GM18508 (cell line): ENCODE results near the gene HIRIP3.

ENCODE experiments used
- ATAC-seq: cut with Tn5 transposase; IDR thresholded peaks from one replicate; pipeline ENCODE4 v1.9.1; 2021; ENCODE audit warnings: moderate number of reproducible peaks; ENCODE audit not compliant: insufficient read depth, unreplicated experiment

Gene HIRIP3

DNA sequence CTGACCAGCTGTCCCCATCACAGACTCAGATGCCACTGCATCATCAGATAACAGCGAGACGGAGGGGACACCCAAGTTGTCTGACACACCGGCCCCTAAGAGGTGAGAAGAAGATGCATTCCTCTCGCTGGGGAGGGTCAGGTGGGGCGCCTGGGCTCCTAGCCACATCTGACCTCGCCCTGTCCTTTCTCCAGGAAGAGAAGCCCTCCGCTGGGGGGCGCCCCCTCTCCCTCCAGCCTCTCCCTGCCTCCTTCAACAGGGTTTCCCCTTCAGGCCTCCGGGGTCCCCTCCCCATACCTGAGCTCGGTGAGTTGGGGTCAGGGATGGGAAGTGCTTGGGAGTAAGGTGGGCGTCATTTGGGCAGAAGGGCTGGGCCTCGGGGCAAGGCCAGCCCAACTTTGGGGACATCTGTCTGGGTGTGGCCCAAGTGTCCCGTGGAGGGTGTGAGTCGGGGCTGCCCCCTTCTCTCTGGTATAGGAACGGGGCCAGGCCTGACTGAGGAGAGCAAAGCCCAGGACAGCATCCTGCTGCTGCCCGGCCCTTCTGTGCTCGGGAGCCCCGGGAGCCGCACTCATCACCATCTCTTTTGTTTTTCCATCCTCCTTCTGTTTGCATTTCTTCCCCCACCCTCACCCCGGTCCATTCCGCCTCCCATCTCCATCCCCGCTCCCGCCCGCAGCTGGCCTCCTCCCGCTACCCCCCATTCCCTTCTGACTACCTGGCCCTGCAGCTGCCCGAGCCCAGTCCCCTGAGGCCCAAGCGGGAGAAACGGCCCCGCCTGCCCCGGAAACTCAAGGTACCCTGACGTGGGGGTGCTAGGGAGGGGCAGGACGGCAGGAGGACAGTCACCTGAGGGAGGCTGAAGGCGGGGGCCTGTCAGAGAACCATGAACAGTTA lies 5.6 kb upstream of the HIRIP3 start:
- no peak for ATAC-seq

DNA sequence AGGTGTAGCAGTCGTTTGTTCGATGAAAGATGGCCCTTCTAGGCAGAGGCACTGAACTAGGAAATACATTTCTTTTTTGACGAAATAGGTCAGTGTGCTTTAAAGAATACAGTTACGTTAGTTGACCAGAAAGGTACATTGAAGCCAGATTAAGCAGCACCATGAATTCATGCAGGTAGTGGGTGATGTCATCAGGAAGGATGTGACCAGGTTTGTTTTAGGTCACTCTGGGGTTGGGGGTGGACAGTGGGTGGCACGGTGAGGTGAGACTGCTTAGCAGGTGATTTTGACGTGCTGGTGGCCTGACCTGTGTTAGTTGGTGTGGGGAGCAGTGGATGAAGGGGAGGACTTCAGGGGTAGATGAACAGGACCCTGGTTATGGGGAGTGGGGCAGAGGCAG lies 4.2 kb upstream of the HIRIP3 start:
- no peak for ATAC-seq

DNA sequence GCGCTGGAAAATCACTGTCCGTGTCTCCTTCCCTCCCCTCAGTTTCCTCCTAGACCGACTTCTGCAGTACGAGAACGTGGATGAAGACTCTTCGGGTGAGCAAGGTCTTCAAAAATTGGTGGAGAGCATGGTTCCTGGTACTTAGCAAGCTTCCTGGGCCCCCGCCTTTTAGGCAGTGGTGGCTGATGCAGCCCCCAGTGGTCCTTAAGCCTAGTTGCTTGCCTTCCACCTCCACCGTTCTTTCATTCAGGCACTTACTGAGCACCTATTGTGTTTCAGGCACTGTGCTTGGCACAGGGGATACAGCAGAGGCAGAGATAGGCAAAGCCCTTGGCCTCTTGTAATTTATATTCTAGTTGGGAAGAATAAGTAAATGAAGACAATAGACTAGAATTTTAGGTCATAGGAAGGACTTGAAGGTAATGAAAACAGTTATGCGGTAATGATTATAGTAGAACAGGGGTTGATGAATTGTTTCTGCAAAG lies 1.4 kb upstream of the HIRIP3 start:
- no peak for ATAC-seq

DNA sequence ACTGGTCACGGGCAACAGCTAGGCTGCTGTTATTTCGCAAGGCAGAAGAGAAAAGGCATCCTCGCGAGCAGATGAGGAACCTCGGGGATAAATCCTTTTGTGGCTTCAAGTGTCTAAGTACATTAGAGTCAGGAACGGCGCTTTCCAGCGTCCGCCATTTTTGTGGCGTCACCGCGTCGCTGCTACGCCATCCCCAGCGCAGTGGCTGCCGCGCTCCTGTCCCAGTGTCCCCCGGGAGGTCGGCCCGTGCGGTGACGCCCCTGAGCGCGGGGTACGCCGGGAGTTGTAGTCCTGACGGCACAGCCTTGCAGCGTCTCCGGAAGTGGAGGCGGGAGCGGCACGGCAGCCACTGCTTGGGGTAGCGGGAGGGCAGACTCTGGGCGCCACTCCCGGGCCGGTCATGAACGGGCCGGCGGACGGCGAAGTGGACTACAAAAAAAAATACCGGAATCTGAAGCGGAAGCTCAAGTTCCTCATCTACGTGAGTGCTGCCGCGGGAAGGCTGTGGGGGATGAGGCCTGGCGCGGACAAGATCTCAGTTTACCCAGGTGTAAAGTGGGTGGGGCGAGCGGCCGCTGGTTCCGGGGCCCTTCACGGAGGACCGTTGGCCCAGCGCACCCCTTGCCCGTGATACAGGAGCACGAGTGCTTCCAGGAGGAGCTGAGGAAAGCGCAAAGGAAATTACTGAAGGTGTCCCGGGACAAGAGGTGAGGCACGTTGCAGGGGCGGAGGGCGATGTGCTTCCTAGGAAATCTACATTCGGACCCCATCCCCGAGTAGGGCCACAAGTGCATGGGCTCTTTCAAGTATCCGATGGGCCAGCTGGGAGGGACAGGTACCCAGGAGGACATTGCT lies 721 bp upstream of the HIRIP3 start, which contains the start of gene INO80E:
Gene INO80E, plus strand, starts transcription at position 331 of the 855 bp plus-strand sequence. Its CDS starts 70 bp downstream, at position 401.
- peak; percentile 62 for ATAC-seq

DNA sequence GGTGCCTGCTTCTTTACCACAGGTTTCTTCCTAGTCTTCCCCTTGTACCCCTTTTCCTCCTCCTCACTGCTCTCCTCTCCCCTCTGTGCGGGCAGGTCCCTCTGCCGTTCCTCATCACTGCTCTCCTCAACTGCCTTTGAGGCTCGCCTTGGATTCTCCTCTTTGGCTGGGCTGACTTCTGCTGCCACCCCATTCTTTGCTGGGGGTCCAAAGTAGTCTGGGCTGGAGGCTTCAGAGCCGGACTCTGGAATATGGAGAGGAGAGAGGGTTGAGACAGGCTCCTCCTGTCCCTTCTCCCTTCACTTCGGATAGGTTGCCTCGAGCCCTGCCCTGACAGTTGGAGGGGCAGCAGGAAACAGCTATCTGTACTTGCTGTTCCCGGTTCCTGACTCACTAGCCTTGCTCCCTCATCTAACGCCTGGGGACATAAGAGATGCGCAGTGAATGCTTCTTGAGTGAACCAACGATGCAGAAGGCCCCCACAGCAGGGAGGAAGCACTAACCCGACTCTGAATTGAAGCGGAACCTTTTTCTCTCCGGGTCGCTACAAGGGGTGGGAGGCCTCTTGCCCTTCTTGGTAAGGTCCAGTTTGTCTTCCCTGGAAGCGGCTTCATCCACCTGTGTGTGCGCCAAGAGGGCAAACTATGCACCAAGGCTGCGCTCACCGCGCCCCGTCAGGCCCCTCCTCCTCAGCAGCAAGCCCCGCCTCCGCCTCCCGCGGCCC lies 655 bp downstream of the HIRIP3 start:
- no peak for ATAC-seq

DNA sequence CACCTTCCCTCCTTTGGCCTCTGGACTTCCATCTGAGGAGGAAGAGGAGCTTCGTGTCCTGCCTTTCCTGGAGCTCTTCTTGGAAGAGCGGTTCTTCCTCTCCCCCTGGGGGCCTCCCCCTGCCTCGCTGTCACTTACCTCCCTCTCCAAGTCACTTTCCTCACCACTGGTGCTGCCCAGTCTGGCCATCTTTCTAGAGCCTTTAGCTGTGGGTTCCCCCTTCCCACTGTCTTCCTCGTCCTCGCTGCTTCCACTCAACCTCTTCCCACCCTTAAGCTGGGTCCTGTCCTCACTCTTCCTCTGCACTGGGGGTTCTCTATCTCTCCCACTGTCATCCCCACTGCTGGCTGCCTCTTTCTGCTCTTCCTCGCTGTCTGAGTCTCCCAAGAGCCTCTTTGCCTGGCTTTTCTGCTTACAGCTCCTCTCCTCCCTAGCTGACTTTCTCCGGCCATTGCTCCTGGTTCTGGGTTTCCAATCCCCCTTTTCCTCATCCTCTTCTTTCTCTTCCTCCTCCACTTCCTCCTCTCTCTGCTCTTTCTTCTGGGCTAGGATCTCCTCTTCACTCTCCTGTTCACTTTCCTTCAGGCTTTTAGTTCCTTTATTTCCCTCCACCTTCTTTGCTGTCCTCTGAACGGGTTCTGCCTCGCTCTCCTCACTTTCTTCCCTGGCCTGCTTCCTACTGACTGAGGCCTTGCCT lies 1.4 kb downstream of the HIRIP3 start:
- ATAC-seq = no peak

DNA sequence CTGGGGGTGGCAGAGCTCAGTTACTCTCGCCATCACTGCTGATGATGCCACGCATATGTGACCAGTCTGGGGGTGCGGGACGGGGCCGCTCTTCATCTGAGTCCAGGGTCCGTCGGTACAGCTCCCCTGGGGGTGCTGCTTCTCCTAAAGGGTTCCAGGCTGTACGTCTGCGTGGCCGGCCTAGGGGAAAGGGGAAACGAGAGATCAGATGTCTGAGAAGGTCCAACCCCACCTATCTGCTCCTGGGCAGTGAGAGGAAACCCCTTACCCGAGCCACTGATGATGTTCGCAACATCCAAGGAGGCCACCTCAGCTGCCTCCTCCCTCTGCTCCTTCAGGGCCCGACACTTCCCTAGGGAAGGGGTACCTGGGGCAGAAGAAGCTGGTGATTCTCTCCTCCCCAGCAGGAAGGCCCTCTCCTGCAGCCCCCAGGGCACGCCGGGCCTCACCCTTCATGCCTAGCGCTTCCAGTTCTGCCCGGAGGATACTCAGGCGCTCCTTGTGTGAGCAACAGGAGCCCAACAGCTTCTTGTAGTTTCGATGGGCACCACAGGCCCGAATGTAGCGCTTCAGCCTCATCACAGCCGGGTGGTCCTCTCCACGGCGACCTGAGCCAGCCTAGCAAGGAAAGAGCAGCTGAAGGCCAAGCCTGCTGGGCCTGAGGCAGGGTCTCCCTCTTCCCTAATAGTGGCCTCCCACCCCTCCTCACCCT lies 2.1 kb downstream of the HIRIP3 start:
- no peak for ATAC-seq

DNA sequence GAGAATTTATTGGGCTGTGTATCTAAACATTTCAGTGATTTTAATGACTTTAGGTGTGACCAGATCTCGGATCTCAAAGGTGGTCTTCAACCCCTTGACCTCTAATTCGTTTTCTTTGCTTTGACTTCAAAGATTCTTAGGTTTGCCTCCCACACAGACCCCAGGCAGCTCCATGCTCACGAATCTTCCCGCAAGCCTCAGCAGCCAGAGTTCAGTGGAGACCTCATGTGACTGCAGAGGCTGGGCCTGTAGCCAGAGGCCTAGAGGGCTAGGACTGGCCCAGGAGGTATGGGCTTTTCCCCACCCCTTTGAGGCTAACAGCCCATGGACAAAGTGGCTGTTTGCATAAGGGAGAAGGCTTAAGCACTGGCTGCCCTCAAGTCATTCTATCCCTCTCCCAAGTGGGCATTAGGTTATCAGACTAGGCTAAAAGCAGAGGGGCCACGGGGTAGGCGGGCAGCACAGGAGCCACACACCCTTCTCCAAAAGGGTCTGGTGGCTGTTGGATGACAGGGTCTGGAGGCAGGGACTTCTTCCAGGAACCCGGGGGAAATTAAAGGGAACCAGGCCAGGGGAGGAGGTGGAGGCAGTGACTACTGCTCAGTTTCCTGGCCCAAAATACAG lies 3.0 kb downstream of the HIRIP3 start:
- ATAC-seq = no peak

DNA sequence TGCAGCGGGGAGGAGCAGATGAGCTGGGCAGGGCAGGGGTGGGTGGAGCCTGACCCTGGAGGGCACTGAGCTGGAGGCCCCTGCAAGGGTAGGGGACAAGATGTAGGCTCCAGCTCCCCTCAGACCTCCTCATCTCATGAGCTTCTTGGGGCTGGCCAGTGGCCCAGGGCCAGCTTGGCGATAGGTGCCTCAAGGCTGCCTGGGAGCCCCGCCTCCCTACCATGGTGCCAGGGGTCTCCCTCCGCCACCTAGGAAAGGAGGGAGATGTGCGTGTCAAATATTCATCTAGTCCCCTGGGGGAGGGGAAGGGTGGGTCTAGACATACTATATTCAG lies 3.9 kb downstream of the HIRIP3 start:
- no peak for ATAC-seq

DNA sequence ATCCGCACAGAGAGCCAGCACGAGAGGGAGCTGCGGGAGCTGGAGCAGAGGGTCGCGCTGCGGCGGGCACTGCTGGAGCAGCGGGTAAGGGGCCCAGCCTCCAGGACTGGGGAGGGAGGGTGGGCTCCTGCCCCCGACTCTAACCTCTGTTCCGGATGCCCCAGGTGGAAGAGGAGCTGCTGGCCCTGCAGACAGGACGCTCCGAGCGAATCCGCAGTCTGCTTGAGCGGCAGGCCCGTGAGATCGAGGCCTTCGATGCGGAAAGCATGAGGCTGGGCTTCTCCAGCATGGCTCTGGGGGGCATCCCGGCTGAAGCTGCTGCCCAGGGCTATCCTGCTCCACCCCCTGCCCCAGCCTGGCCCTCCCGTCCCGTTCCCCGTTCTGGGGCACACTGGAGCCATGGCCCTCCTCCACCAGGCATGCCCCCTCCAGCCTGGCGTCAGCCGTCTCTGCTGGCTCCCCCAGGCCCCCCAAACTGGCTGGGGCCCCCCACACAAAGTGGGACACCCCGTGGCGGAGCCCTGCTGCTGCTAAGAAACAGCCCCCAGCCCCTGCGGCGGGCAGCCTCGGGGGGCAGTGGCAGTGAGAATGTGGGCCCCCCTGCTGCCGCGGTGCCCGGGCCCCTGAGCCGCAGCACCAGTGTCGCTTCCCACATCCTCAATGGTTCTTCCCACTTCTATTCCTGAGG lies 4.4 kb downstream of the HIRIP3 start:
- ATAC-seq = no peak

DNA sequence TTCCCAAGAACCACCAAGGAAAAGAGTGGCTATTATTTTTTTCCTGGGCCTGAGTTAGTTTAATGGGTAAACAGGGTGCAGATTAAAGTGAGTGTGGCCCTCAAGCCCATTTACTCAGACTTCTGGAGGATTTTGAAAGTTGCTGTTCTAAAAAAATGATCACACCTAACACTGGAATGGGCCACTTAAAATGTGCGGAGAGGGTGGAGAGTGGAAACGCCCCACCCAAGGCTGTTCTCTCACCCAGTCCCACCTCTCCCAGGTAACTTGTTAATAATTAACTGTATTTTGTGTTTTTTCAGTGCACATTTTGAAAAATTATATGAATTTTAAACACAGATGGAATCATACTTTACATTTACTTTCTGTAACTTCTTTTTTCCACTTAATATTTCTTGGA lies 5.4 kb downstream of the HIRIP3 start:
- no peak for ATAC-seq

DNA sequence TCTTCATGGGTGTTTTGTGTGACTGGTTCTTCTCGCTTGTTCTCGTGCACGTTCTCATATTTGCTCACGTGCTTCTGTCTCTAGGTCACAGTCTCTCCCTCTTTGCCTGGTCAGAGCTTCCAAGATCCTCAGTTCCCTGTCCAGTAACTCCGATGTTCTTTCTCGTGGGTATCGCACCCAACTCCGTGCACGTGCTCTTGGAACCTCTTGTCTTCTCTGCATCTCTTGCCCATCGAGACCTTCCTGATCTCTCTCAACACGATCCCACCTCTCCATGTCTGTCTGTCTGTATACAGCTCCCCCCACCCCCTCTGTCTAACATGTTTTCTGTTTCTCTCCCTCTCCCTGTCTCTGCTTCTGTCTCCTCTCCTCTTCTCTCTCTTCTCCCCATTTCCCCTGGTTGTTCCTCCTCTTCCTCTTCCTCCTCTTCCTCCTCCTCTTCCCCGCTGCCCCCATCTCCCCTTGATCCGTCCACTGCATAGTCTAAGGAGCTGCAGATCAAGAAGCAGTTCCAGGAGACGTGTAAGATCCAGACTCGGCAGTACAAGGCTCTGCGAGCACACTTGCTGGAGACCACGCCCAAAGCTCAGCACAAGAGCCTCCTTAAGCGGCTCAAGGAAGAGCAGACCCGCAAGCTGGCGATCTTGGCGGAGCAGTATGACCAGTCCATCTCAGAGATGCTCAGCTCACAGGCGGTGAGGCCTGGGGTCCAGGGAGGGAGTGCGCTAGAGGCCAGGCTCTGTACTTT lies 6.1 kb downstream of the HIRIP3 start:
- no peak for ATAC-seq

DNA sequence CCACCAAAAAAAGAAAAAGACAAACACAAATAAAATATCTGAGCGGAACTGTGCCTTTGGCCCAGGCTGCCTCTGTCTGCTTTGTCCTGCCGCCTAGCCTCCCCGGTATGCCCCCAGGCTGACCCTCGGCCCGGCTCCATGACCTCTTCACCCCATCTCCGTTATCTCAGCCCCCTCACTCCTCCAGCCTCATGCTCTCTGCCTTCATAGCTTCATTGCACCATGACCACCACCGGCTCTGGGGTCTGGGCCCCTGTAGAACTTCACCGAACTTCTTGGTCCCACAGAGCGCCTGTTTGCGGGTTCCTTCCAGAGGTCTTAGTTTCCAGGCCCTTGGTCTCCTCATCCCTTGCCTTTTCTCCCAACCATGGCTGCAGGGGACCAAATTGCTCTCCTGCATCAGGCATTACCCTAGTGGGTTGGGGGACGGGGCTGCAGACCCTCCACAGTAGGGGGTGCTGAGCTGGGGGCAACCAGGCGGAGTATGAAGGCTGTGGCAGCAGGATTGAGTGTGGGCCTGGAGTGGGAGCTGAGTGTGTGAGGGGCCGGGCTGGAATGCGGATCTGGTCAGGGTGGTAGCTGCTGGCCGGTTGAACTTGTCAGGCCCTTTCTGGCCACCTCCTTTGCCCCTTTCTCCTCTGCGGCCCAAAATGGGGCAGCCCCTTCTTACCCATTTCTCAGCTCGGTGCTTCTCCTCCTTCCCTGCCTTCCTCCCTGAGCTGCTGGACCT lies 6.9 kb downstream of the HIRIP3 start:
- no peak for ATAC-seq

DNA sequence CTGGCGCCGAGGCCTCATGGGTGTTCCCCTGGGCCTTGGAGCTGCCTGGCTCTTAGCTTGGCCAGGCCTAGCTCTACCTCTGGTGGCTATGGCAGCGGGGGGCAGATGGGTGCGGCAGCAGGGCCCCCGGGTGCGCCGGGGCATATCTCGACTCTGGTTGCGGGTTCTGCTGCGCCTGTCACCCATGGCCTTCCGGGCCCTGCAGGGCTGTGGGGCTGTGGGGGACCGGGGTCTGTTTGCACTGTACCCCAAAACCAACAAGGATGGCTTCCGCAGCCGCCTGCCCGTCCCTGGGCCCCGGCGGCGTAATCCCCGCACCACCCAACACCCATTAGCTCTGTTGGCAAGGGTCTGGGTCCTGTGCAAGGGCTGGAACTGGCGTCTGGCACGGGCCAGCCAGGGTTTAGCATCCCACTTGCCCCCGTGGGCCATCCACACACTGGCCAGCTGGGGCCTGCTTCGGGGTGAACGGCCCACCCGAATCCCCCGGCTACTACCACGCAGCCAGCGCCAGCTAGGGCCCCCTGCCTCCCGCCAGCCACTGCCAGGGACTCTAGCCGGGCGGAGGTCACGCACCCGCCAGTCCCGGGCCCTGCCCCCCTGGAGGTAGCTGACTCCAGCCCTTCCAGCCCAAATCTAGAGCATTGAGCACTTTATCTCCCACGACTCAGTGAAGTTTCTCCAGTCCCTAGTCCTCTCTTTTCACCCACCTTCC lies 7.9 kb downstream of the HIRIP3 start:
- ATAC-seq = no peak

DNA sequence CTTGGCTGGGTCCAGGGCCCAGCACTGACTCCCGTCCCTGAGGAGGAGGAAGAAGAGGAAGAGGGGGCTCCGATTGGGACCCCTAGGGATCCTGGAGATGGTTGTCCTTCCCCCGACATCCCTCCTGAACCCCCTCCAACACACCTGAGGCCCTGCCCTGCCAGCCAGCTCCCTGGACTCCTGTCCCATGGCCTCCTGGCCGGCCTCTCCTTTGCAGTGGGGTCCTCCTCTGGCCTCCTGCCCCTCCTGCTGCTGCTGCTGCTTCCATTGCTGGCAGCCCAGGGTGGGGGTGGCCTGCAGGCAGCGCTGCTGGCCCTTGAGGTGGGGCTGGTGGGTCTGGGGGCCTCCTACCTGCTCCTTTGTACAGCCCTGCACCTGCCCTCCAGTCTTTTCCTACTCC lies 8.5 kb downstream of the HIRIP3 start:
- no peak for ATAC-seq

DNA sequence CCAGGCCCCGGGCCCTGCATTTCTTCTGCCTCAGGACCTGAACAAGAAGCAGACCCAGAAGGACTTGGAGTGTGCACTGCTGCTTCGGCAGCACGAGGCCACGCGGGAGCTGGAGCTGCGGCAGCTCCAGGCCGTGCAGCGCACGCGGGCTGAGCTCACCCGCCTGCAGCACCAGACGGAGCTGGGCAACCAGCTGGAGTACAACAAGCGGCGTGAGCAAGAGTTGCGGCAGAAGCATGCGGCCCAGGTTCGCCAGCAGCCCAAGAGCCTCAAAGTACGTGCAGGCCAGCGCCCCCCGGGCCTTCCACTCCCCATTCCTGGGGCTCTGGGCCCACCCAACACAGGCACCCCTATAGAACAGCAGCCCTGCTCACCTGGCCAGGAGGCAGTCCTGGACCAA lies 9.2 kb downstream of the HIRIP3 start:
- no peak for ATAC-seq
